DMS153 treated with DMSO at 0.1 percent for 48 hours (cell line): ENCODE results near the gene MED13.
"Not testable (repeated sequence)": the region's sequence is repeated elsewhere in the genome, so short reads cannot be mapped to it uniquely, and the experiment has no call there.

Experiments
- DNase-seq: peaks from one replicate; lab custom pipeline; 2025; ENCODE audit not compliant: unreplicated experiment; lab: John Stamatoyannopoulos, UW

Gene MED13

GRCh38 chr17:62089334-62089733 is 24.3 kb upstream of the MED13 start:
- DNase-seq, result no peak

GRCh38 chr17:62086737-62087136 is 21.7 kb upstream of the MED13 start:
- DNase-seq, result no peak

GRCh38 chr17:62085511-62086408 is 20.7 kb upstream of the MED13 start:
- no peak for DNase-seq

- no peak for DNase-seq
Measured at GRCh38 chr17:62084585-62084984, 19.5 kb upstream of the MED13 start.

- no peak for DNase-seq
Measured at GRCh38 chr17:62083651-62084050, 18.6 kb upstream of the MED13 start.

GRCh38 chr17:62080647-62081046 is 15.6 kb upstream of the MED13 start:
- DNase-seq, result no peak

GRCh38 chr17:62078009-62078408 is 12.9 kb upstream of the MED13 start:
- no peak for DNase-seq

GRCh38 chr17:62076864-62077788 is 12.0 kb upstream of the MED13 start:
- DNase-seq, result no peak

GRCh38 chr17:62075308-62075815 is 10.3 kb upstream of the MED13 start:
- DNase-seq, result no peak

- no peak for DNase-seq
Measured at GRCh38 chr17:62073993-62074392, 8.9 kb upstream of the MED13 start.

- DNase-seq, result not testable (repeated sequence)
Measured at GRCh38 chr17:62072855-62073254, 7.8 kb upstream of the MED13 start.

GRCh38 chr17:62070900-62071299 is 5.8 kb upstream of the MED13 start:
- no peak for DNase-seq

GRCh38 chr17:62067165-62068145 is 2.4 kb upstream of the MED13 start:
- no peak for DNase-seq

GRCh38 chr17:62065611-62066468 is 762 bp upstream of the MED13 start:
- peak; percentile 91 for DNase-seq

GRCh38 chr17:62064029-62064790 is 868 bp downstream of the MED13 start:
- no peak for DNase-seq

- no peak for DNase-seq
Measured at GRCh38 chr17:62062944-62063343, 2.1 kb downstream of the MED13 start.

- no peak for DNase-seq
Measured at GRCh38 chr17:62062302-62062701, 2.8 kb downstream of the MED13 start.

- no peak for DNase-seq
Measured at GRCh38 chr17:62059414-62059813, 5.7 kb downstream of the MED13 start.

GRCh38 chr17:62058611-62059010 is 6.5 kb downstream of the MED13 start:
- DNase-seq, result no peak
